ENCODE measurements around the gene WNT3A. TPM values are rescaled to one million over a fixed set of nuclear protein-coding genes. Genes with fewer than 3 reads are reported as not detected.

The WNT3A gene
- polyA plus RNA-seq, 3 donors, result not detected

DNA sequence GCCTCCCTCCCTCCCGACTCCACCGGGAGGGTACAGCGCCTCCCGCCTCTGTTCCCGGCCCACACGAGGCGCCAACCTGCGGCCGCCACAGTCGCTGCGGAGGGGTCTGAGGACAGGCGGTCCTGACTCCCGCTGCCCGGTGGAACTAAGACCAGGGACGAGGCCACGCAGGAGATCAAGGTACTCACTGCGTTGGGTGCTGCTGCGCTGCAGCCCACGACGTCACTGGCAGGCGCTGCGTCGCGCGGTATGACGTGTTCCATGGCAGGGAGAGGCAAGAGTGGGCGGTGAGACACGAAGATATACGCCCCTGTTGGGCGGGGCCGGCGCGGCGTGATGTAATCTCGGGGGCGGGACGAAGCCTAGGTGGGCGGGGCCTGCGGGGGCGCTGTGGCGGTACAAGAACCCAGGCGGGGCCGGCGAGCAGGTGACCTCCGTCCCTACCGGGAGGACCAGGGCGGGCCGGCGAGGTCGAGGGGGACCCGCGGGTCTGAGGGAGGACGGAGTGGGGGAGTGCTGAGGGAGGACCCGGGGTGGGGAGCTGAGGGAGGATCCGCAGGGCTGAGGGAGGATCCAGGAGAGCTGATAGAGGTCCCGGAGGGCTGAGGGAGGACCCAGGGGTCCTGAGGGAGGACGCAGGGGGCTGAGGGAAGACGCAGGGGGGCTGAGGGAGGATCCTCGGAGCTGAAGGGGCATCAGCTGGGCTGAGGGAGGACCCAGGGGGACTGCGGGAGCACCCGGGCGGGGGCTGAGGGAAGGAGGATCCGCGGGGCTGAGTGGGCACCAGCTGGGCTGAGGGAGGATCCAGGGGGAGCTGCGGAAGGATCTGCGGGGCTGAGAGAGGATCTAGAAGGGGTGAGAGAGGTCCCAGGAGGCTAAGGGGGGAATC, 102.5 kb downstream of the WNT3A start, which contains the start of gene MRPL55:
TSS of gene MRPL55 (minus strand) at position 227 of the 889 bp plus-strand sequence. CDS start 1,039 bp downstream, outside the sequence.
- peak within 1 kb of the TSS; percentile 92 for H3K4me2 ChIP-seq (replicated peaks; ENCODE audit: extremely low read depth, low read length, poor library complexity, severe bottlenecking)
- Mint-ChIP-seq H3K36me3 (peaks cover 13 to 21% of the 10 kb centered on the region in 2 donors), H3K4me1 (peaks cover 37% of the 10 kb centered on the region), H3K9me3 (peaks cover 0 to 3% (median 1%) of the 10 kb centered on the region in 7 donors), H3K4me3 (peak within 1 kb of the TSS; percentile 90 to 92), H3K27me3 (ENCODE audit: low read depth in 3 of 3) (no peaks in the 10 kb centered on the region), H3K27ac (peak within 1 kb of the TSS; percentile 89 to 97 (median 95))
- peaks cover 25 to 42% of the 10 kb centered on the region in 2 donors for H3K4me1 ChIP-seq (ENCODE audit: control insufficient read depth in 1 of 2, insufficient read depth in 2 of 2, low read length in 2 of 2)
- H3K79me2 ChIP-seq (ENCODE audit: insufficient read depth, low read length), result peaks cover 34% of the 10 kb centered on the region
- H3K36me3 ChIP-seq (replicated peaks in 1 of 2; ENCODE audit: control insufficient read depth in 1 of 2, insufficient read depth in 2 of 2, low read length in 2 of 2), result peaks cover 11 to 21% of the 10 kb centered on the region in 2 donors
- peak; percentile 94 to 98 (median 97) for DNase-seq
- H3K9ac ChIP-seq (ENCODE audit: insufficient read depth, low read length, poor library complexity, severe bottlenecking), result peak within 1 kb of the TSS; percentile 93
- no peaks in the 10 kb centered on the region for H4K20me1 ChIP-seq (ENCODE audit: insufficient read depth, low read length)
- no peaks in the 10 kb centered on the region for H3K27me3 ChIP-seq (ENCODE audit: control insufficient read depth in 2 of 2, insufficient read depth in 2 of 2, low read length in 2 of 2)
- intact Hi-C loops (cut with micrococcal nuclease), result loop anchor here (1.0 to 5.0 kb wide), 3 partner anchors 27 to 33 kb away; partner anchors contain the start of genes ARF1 (in 1 of the 2) and GUK1 (in 1 of the 2)
- WGBS (ENCODE audit: insufficient coverage), result under 1% methylated on average over 63 of the region's 66 CpGs
- peak within 1 kb of the TSS; percentile 83 to 92 (median 91) for H3K4me3 ChIP-seq (replicated peaks in 1 of 3; ENCODE audit: low read depth in 2 of 3, low read length in 3 of 3)
- no peaks in the 10 kb centered on the region for H3K9me3 ChIP-seq (replicated peaks in 1 of 2; ENCODE audit: control insufficient read depth in 1 of 2, insufficient read depth in 1 of 2, low read length in 2 of 2)
- H3K27ac ChIP-seq (ENCODE audit: low read depth in 1 of 2, low read length in 2 of 2), result peak within 1 kb of the TSS; percentile 81 to 98
- TF ChIP-seq, protein P1, sequence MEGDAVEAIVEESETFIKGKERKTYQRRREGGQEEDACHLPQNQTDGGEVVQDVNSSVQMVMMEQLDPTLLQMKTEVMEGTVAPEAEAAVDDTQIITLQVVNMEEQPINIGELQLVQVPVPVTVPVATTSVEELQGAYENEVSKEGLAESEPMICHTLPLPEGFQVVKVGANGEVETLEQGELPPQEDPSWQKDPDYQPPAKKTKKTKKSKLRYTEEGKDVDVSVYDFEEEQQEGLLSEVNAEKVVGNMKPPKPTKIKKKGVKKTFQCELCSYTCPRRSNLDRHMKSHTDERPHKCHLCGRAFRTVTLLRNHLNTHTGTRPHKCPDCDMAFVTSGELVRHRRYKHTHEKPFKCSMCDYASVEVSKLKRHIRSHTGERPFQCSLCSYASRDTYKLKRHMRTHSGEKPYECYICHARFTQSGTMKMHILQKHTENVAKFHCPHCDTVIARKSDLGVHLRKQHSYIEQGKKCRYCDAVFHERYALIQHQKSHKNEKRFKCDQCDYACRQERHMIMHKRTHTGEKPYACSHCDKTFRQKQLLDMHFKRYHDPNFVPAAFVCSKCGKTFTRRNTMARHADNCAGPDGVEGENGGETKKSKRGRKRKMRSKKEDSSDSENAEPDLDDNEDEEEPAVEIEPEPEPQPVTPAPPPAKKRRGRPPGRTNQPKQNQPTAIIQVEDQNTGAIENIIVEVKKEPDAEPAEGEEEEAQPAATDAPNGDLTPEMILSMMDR (IDR thresholded peaks at IDR 0.05), result no peak
- H2AFZ ChIP-seq (ENCODE audit: insufficient read depth, low read depth, low read length, poor library complexity, severe bottlenecking), result peak within 1 kb of the TSS; percentile 76

DNA sequence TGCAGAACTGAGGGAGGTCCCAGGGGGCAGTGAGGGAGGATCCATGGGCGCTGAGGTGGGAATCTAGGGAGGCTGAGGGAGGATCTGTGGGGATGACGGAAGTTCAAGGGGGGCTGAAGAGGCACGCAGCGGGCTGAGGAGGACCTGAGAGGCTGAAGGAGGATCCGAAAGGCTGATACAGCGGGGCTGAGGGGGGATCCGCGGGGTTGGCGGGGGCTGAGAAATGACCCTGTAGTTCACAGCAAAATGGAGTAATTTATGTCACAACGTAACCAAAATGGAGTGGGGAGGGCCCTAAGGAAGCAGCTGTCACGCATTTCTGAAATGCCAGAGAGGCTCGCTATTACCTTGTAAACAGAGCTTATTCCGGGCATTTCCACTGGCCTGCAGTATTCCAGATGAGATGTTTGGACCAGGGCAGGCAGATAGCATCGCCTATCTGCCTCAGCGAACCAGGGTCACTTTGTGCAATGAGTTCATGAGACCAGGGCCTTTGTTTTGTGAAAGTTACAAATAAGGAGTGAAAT, 103.2 kb downstream of the WNT3A start:
- peak overlapping the region; percentile 92 for H3K4me2 ChIP-seq (replicated peaks; ENCODE audit: extremely low read depth, low read length, poor library complexity, severe bottlenecking)
- Mint-ChIP-seq H3K27ac (peak overlapping the region; percentile 89 to 97 (median 95)), H3K4me3 (peak overlapping the region; percentile 90 to 92), H3K9me3 (peaks cover 0 to 3% (median 1%) of the 10 kb centered on the region in 7 donors), H3K36me3 (peaks cover 13 to 21% of the 10 kb centered on the region in 2 donors), H3K4me1 (peaks cover 30% of the 10 kb centered on the region), H3K27me3 (ENCODE audit: low read depth in 3 of 3) (no peaks in the 10 kb centered on the region)
- H3K4me1 ChIP-seq (ENCODE audit: control insufficient read depth in 1 of 2, insufficient read depth in 2 of 2, low read length in 2 of 2), result peaks cover 19 to 35% of the 10 kb centered on the region in 2 donors
- H4K20me1 ChIP-seq (ENCODE audit: insufficient read depth, low read length), result no peaks in the 10 kb centered on the region
- peak overlapping the region; percentile 93 for H3K9ac ChIP-seq (ENCODE audit: insufficient read depth, low read length, poor library complexity, severe bottlenecking)
- H3K79me2 ChIP-seq (ENCODE audit: insufficient read depth, low read length), result peaks cover 34% of the 10 kb centered on the region
- TF ChIP-seq, protein P1 (IDR thresholded peaks at IDR 0.05), result no peak
- H2AFZ ChIP-seq (ENCODE audit: insufficient read depth, low read depth, low read length, poor library complexity, severe bottlenecking), result peak overlapping the region; percentile 76
- intact Hi-C loops (cut with micrococcal nuclease), result loop anchor here (1.0 to 5.0 kb wide), 4 partner anchors 27 to 347 kb away; partner anchors contain the start of genes ARF1 (in 1 of the 2) and GUK1 (in 1 of the 2)
- WGBS (ENCODE audit: insufficient coverage), result 35% methylated on average over 15 of the region's 15 CpGs
- DNase-seq, result peak in 1 of 3 donors; percentile 36
- no peaks in the 10 kb centered on the region for H3K9me3 ChIP-seq (replicated peaks in 1 of 2; ENCODE audit: control insufficient read depth in 1 of 2, insufficient read depth in 1 of 2, low read length in 2 of 2)
- no peaks in the 10 kb centered on the region for H3K27me3 ChIP-seq (ENCODE audit: control insufficient read depth in 2 of 2, insufficient read depth in 2 of 2, low read length in 2 of 2)
- peak overlapping the region; percentile 83 to 92 (median 91) for H3K4me3 ChIP-seq (replicated peaks in 1 of 3; ENCODE audit: low read depth in 2 of 3, low read length in 3 of 3)
- H3K27ac ChIP-seq (ENCODE audit: low read depth in 1 of 2, low read length in 2 of 2), result peak overlapping the region; percentile 58 to 98
- peaks cover 11 to 21% of the 10 kb centered on the region in 2 donors for H3K36me3 ChIP-seq (replicated peaks in 1 of 2; ENCODE audit: control insufficient read depth in 1 of 2, insufficient read depth in 2 of 2, low read length in 2 of 2)
